Measurements from ENCODE around the gene TPT1.
"Not testable (repeated sequence)": the region's sequence is repeated elsewhere in the genome, so short reads cannot be mapped to it uniquely, and the experiment has no call there.

Gene TPT1

DNA sequence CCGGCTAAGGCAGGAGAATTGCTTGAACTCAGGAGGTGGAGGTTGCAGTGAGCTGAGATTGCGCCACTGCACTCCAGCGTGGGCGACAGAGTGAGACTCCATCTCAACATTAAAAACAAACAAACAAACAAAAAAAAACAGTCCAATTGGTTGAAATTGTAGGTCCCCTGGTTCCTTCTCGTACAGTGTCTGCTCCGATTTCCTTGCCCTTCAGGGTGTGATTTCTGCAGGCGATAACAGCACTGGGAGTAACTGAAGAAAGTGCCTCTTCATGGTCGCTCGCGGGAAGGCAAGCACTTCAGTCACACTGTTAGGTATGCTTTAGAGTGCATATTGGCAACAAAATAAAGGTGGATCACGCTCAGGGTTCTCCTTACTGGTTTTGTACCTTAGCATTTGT, 39.7 kb downstream of the TPT1 start:
- no peak for DNase-seq (ENCODE audit: low spot score)

DNA sequence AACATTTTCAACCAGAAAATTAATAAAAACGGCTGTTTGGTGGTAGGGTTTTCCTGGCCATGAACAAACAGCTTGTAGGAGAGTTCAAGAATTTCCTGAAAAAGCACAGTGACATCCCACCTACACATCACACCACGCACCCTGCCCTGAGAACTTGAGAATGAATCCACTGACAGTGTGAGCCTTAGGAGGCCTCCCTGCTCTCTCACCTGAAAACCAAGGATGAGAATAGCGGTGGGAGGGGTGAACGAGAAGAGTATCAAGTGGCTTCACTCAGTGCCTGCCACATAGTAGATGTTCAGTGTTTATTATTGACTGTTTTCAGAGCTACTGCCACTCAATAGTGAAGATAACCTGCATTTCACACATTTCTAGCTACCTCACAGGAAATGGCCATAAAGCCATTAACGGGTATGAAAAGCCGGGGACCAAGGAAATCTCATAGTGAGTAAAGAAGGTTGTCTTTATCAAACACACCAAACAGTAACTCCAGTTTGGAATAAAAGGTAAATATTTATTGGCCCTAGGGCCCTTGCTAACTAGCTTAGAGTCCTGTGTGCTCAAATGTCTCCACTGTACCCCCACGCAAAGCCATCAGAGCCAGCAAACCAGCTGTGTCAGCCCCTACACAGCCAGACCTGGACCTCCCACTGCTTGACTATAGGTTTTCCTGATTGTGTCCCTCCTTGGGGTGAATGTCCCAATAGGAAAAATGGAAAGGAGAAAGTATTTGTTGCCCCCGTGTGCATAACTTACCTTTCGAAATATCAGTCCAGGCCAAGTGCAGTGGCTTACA, 40.6 kb downstream of the TPT1 start:
- no peak for DNase-seq (ENCODE audit: low spot score)

DNA sequence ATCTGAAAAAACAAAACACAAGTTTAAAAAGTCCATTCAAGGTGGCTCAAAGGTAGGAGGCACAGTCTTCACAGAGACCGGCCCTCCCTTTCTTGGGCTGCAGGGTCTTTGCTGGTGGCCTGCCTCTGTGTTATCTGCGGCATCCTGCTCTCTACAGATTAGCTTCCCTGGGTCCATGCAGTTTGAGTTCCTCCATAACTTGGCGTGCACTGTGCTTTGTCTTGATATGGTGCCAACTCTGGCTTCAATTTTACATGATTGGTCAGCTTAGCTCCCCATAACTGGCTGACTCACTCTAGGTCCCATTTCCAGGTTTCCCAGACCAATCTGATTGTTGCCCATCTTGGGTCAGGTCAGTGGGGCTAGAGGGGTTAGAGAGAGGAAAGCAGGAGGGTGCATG, 41.8 kb downstream of the TPT1 start:
- peak; percentile 29 for DNase-seq (ENCODE audit: low spot score)

DNA sequence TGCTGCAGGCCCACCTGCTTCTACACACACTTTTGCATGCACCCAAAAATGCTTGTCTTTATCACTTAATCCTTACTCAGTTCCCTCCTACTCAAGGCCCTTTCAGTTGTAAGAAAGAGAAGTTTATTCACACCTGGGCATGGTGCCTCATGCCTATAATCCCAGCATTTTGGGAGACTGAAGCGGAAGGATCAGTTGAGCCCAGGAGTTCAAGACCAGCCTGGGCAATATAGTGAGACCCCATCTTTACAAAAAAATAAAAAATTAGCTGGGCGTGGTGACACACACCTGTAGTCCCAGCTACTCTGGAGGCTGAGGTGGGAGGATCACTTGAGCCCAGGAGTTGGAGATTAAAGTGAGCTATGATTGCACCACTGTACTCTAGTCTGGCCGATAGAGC, 42.4 kb downstream of the TPT1 start:
- not testable (repeated sequence) for DNase-seq (ENCODE audit: low spot score)

DNA sequence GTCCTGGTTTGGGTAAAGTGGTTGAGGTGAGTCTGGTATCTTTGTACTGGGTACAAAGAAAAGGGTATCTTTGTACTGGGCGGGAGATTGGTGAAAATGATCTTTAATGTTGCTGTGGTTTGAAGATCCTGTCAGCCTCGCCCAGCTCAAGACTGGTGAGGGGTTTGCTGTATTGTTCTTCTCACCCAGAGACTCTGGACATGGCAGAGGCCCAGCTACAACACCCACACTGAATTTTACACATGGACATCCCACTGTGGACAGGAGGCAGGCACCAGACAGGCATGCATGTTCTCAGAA, 42.8 kb downstream of the TPT1 start:
- DNase-seq (ENCODE audit: low spot score), result no peak

DNA sequence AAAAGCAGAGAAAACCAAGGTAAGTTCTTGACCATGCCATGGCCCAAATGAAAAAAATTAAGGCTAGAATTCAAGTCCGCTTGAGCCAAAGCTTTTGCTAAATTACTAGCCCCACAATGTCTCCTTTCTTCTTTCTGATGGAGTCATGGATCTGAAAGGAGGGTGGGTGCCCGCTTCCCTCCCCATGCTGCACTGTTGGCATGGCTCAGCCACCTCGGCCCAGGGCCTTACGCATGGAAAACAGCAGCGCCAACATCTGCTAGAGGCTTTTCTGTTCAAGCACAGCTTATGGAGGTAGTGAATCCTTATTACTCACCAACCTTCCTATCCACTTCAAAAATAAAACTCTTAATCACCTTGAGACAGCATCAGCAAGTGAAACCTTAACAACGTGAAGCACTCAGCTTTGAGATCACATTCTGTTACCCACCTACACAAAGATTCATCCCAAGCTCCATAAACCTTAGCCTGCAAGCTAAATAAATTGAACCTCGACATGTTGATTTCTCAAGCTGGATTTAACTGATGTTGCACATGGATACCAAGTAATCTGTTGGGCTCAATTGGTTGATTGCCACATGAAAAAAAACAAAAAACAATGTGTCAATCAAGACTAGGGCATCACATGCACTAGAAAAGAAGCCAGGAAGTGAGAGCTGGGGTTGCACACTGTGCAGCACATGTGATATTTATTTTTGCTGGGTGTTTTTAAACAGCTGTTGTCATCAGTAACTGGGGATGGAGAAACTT, 43.4 kb downstream of the TPT1 start:
- no peak for DNase-seq (ENCODE audit: low spot score)

DNA sequence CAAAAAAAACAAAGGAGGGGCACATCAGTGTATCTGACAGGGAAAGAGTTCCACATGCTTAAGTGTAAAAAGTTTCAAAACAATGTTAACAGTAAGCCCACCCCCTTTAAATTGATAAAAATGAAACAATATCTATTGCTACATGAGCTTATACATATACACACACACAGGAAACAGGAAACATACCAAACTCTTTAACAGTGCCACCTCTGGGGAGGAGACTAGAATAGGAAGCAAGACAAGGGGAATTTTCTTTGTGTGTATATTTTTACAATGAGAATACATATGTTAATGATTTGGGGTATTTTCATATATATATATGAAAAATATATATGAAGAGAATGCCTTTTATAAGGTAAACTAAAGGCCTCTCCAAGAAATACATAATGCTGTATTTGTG, 44.7 kb downstream of the TPT1 start:
- no peak for DNase-seq (ENCODE audit: low spot score)

DNA sequence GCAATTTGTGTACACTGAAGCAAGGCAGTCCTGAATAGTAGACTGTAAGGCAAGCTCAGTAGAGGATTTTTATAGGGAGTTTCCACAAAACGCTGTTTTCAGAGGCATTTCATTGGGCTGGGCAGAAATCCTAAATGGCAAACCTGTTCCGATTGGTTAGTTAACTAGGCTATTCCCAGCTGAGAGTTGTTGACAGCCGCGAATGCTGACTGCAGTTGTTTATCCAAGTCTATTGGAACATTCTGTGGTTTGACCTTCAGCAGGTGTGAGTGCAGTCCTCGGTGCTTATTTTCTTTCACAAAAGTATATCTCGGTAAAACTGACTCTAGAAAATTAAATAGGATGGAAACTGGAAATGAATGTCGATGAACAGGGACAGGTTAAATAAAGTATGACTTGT, 45.4 kb downstream of the TPT1 start:
- no peak for DNase-seq (ENCODE audit: low spot score)

DNA sequence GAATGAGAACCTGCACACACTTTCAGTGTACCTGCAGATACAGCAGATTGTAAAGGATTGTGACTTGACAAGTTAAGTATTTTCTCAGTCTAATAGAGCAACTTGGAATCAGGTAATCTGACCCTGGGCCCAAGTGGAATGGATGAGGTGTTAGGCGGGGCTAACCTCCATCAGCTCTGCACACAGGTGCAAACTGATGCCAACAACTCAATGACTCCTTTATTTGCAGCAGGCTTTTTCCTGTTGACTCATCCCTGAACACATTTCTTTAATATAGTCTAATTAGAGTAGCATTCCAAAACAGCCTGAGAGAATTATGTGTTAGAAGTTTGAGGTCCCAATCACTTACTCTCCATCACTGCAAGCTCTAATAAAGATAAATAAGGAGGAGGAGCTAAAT, 48.8 kb downstream of the TPT1 start:
- no peak for DNase-seq (ENCODE audit: low spot score)

DNA sequence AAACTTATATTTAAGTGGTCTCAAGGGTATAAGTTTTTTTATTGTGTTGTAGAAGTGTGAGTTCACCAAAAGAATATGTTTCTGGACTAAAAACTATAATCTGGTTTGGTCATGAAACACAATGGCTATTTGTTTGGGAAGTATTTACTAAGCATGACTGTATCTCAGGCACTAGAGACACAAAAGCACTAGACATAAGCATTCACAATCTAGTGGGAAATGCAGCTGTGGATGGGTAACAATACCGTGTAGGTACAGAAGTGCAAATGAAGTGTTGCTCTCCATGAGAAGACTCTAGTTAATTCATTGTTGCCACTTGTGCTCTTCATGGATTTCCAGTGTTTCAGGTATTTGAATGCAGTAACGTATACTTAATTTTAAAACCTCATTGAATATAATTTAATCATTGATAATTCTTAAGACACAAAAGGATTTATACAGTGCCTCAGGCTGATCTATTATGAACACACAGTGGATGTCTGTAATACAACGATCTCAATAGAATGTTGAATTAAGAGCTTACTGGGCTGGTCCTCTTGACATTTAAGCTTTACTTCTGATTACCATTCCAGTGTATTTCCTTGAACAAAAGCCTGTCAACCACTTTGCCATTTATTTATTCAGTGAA, 50.9 kb downstream of the TPT1 start:
- no peak for DNase-seq (ENCODE audit: low spot score)
